B cell (primary cell): Measurements from ENCODE around the gene TMEM42.

Source experiments
- EZH2 ChIP-seq: IDR thresholded peaks from 2 replicates; pipeline ENCODE4 v1.6.1; 2012; ENCODE audit warnings: borderline replicate concordance, low read depth, mild to moderate bottlenecking, moderate library complexity, low read length; ENCODE audit not compliant: insufficient read depth, poor library complexity, severe bottlenecking
- TF ChIP-seq, protein P1 (sequence below): fragments of 200-600 bp; IDR thresholded peaks from one replicate; pipeline ENCODE4 v1.8.0; 2022; ENCODE audit warnings: antibody characterized with exemption, mild to moderate bottlenecking

DNA sequence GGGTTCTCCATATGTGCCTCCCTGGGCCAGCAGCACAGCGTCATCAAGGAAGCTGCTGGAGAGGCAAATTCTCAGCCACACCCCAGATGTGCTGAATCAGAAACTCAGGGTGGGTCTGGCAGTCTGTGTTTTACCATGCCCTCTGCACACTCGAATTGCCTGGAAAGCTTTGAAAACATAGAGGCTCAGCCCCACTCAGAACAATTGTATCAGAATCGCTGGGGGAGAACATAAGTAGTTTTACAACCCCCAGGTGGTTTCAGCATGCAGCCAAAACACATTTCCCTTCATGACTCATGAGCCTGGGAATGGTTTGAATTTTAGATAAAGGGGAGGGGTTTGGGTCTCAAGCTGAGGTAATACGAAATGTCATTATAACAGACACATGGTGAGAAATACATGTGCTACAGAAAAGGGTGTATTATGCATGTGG, 22.3 kb downstream of the TMEM42 start:
- TF ChIP-seq, protein P1, sequence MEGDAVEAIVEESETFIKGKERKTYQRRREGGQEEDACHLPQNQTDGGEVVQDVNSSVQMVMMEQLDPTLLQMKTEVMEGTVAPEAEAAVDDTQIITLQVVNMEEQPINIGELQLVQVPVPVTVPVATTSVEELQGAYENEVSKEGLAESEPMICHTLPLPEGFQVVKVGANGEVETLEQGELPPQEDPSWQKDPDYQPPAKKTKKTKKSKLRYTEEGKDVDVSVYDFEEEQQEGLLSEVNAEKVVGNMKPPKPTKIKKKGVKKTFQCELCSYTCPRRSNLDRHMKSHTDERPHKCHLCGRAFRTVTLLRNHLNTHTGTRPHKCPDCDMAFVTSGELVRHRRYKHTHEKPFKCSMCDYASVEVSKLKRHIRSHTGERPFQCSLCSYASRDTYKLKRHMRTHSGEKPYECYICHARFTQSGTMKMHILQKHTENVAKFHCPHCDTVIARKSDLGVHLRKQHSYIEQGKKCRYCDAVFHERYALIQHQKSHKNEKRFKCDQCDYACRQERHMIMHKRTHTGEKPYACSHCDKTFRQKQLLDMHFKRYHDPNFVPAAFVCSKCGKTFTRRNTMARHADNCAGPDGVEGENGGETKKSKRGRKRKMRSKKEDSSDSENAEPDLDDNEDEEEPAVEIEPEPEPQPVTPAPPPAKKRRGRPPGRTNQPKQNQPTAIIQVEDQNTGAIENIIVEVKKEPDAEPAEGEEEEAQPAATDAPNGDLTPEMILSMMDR, result no peak
- no peak for TF ChIP-seq EZH2
